Neural cell (in vitro differentiated cells): ENCODE data around the gene CDC42SE1.

Source experiments
- CTCF ChIP-seq: fragments of 450-650 bp; IDR thresholded peaks from 2 replicates; pipeline ENCODE4 v1.5.1; 2014; ENCODE audit warnings: antibody characterized with exemption, mild to moderate bottlenecking, moderate library complexity; ENCODE audit not compliant: poor library complexity, severe bottlenecking
- EZH2 ChIP-seq: fragments of 200-600, 300-800 bp; shearing (Covaris generic), sonication (generic); IDR thresholded peaks from 2 replicates; pipeline ENCODE4 v1.6.1; 2014; ENCODE audit warnings: antibody characterized with exemption, low read length, borderline replicate concordance, mild to moderate bottlenecking; ENCODE audit not compliant: insufficient read depth, poor library complexity, severe bottlenecking
- POLR2AphosphoS5 ChIP-seq: IDR thresholded peaks from 2 replicates; pipeline ENCODE4 v1.6.1; 2012
- RAD21 ChIP-seq: fragments of 450-650 bp; conservative IDR thresholded peaks from 2 replicates; pipeline ENCODE4 v1.6.1; 2014; ENCODE audit warnings: antibody characterized with exemption, mild to moderate bottlenecking, moderate library complexity
- REST ChIP-seq: IDR thresholded peaks from 2 replicates; pipeline ENCODE4 v1.6.1; 2012; ENCODE audit warnings: borderline replicate concordance
- SMC3 ChIP-seq: fragments of 450-650 bp; conservative IDR thresholded peaks from 2 replicates; pipeline ENCODE4 v1.6.1; 2014; ENCODE audit warnings: antibody characterized with exemption, mild to moderate bottlenecking, moderate library complexity; ENCODE audit not compliant: poor library complexity

GRCh38 chr1:151098126-151098525 is 38.7 kb upstream of the CDC42SE1 start:
- no peak for TF ChIP-seq CTCF
- TF ChIP-seq POLR2AphosphoS5 = no peak
- no peak for TF ChIP-seq RAD21
- no peak for TF ChIP-seq EZH2
- no peak for TF ChIP-seq REST
- no peak for TF ChIP-seq SMC3
